ENCODE data around the gene FBXO41. TPM values are rescaled to one million over a fixed set of nuclear protein-coding genes. Genes with fewer than 3 reads are reported as not detected.

The FBXO41 gene
- total RNA-seq, 1 donor from 2014 or later: 2.1 TPM

DNA sequence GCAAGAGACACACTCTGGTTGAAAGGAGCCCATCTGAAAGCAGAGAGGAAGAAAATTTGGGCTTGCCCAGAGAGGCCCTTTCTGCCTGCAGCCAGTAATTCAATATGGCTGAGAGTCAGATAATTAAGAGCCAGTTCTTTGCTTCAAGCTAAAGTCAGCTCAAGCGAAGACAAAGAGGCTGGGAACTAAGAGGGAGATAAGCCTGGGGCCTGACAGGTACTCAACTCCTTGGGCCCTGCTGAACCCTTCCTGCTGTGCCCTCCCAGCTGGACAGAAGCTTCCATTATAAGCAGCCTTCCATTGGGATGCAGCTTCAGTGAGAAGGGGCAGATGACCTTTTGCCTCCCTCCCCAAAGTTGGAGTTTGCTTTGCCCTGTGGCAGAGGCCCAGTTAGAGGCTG lies 12.0 kb downstream of the FBXO41 start:
- TF ChIP-seq, protein P1, sequence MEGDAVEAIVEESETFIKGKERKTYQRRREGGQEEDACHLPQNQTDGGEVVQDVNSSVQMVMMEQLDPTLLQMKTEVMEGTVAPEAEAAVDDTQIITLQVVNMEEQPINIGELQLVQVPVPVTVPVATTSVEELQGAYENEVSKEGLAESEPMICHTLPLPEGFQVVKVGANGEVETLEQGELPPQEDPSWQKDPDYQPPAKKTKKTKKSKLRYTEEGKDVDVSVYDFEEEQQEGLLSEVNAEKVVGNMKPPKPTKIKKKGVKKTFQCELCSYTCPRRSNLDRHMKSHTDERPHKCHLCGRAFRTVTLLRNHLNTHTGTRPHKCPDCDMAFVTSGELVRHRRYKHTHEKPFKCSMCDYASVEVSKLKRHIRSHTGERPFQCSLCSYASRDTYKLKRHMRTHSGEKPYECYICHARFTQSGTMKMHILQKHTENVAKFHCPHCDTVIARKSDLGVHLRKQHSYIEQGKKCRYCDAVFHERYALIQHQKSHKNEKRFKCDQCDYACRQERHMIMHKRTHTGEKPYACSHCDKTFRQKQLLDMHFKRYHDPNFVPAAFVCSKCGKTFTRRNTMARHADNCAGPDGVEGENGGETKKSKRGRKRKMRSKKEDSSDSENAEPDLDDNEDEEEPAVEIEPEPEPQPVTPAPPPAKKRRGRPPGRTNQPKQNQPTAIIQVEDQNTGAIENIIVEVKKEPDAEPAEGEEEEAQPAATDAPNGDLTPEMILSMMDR (IDR thresholded peaks at IDR 0.05): no peak
- DNase-seq (peak; percentile 43), ATAC-seq (no peak)
- Histone ChIP-seq H3K27me3 (peaks cover 26% of the 10 kb centered on the region), H3K4me1 (no peaks in the 10 kb centered on the region), H3K27ac (no peak overlapping the region), H3K4me3 (no peak overlapping the region), H3K36me3 (no peaks in the 10 kb centered on the region), H3K9me3 (no peaks in the 10 kb centered on the region)
- intact Hi-C loops (cut with DNase I): no loop called here

DNA sequence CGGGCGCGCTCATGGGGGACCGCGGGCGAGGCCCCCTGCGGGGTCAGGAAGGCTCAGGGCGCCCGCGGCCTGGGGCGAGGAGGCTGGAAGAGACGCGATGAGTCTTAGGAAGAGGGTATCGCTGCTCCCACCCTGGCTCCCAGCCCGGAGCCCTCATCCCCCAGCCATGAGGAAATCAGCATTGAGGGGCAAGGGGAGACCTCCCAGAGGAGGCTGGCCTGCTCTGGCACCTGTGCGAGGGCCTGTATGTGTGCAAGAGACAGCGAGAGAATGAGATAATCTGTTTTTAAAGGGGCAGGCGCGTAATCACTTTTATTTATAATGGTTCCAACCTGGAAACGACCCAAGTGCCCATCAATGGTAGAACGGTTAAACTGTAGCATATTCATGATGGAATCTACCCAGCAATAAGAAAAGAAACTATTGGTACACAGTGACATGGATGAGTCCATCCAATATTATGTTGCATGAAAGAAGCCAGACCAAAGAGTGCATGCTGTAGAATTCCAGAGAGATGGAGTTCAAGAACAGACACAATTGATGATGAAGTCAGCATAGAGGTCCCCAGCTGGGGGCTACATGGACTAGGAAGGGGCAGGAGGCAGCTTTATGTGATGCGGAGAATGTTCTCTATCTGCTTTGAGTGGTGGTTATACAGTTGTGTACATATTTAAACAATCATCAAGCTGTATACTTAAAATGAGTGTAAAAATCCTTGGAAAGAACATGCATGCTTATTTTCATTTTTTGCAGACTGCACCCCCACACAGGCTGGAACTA lies 14.4 kb downstream of the FBXO41 start:
- Histone ChIP-seq H3K9me3 (no peaks in the 10 kb centered on the region), H3K36me3 (no peaks in the 10 kb centered on the region), H3K27ac (no peak overlapping the region), H3K4me1 (no peaks in the 10 kb centered on the region), H3K4me3 (no peak overlapping the region), H3K27me3 (peaks cover 35% of the 10 kb centered on the region)
- no peak for DNase-seq
- intact Hi-C loops (cut with DNase I): no loop called here
- TF ChIP-seq, protein P1 (IDR thresholded peaks at IDR 0.05): no peak
- no peak for ATAC-seq

DNA sequence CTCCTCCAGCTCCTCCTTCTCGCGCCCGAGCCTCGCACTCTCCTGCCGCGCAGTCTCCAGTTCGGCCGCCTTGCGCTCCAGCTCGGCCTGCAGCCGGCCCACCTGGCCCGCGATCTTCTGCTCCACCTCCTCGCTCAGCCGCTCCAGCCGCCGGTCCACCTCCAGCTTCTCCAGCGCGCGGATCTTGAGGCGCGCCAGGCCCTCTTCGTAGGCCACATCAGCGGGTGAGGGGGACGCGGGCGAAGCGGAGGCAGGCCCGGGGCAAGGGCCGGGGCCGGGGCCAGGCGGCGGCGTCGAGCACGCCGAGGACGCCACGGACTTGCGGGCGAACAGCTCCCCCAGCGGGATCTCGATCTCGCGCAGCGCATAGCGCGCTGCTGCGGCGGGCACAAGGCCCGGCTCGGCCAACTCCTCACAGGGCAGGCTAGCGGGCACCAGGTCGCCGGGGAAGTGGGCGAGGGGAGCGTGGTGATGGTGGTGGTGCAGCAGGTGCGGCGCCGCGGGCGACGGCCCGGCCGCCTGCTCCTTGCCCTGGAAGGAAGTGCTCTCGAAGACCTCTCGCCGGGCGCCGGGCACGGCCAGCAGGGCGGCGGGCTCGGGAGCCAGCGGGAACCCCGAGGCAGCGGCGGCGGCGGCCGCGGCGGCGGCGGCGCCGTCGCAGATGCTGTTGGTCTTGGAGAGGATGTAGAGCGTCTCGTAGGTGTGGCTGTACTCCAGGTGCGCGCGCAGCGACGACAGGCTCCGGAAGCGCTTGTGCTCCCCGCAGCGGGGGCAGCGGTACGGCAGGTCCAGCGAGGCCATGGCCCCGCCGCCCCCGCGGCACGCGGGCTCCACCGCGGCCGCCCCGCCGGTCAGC lies 15.2 kb downstream of the FBXO41 start:
- H3K36me3 ChIP-seq: no peaks in the 10 kb centered on the region
- peaks cover 35% of the 10 kb centered on the region for H3K27me3 ChIP-seq
- H3K4me3 ChIP-seq: no peak overlapping the region
- ATAC-seq (peak; percentile 43), DNase-seq (peak; percentile 73)
- H3K9me3 ChIP-seq: no peaks in the 10 kb centered on the region
- H3K27ac ChIP-seq: no peak overlapping the region
- TF ChIP-seq, protein P1 (IDR thresholded peaks at IDR 0.05): no peak
- intact Hi-C loops (cut with DNase I): no loop called here
- H3K4me1 ChIP-seq: no peaks in the 10 kb centered on the region

DNA sequence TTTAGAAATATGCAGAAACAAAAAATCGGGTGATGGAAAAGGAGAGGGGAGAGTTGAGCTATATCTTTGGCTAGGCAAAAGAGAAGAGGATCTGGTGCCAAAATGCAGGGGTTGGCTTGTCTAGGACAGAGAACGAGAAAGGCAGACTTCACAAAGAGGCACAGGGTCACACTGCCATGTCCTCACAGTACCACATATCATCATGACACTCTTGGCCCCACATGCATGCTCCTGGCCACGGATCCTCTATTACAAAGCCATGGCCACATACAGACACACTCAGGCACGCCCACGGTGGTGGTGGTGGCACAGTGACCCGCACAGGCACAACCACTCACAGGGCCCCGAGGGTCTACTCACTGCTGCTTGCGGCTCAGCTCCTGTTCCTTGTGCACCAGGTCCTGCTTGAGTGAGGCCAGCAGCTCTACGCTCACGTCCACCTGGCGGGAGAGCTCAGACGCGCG lies 15.9 kb downstream of the FBXO41 start:
- Histone ChIP-seq H3K36me3 (no peaks in the 10 kb centered on the region), H3K4me1 (no peaks in the 10 kb centered on the region), H3K4me3 (no peak overlapping the region), H3K27ac (no peak overlapping the region), H3K27me3 (peaks cover 35% of the 10 kb centered on the region), H3K9me3 (no peaks in the 10 kb centered on the region)
- TF ChIP-seq, protein P1 (IDR thresholded peaks at IDR 0.05): no peak
- ATAC-seq: peak; percentile 5
- intact Hi-C loops (cut with DNase I): no loop called here
- DNase-seq: no peak

DNA sequence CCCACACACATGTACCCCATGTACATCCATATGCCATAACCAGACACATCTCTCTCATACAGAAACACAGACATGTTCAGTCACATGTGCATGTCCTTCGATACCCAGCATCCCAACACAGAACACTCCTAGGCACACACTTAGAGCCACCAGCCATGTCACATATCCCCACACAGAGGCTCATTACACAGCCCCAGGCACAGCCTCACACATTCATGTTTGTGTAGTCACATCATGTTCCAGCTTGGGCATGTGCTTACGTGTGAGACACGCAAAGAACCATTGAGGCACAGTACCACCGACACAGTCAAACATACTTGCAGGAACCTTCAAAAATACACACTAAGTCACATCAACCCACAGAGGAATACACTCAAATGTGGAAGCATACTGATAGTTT lies 17.3 kb downstream of the FBXO41 start:
- Histone ChIP-seq H3K4me3 (no peak overlapping the region), H3K36me3 (no peaks in the 10 kb centered on the region), H3K27me3 (peaks cover 35% of the 10 kb centered on the region), H3K27ac (no peak overlapping the region), H3K9me3 (no peaks in the 10 kb centered on the region), H3K4me1 (no peaks in the 10 kb centered on the region)
- intact Hi-C loops (cut with DNase I): no loop called here
- ATAC-seq: no peak
- TF ChIP-seq, protein P1 (IDR thresholded peaks at IDR 0.05): no peak
- DNase-seq: peak; percentile 4
